GM18505 (cell line): ENCODE measurements around the gene CDC42SE2.
"Not testable (repeated sequence)": the region's sequence is repeated elsewhere in the genome, so short reads cannot be mapped to it uniquely, and the experiment has no call there.

ENCODE experiments used
- ATAC-seq: cut with Tn5 transposase; IDR thresholded peaks from one replicate; pipeline ENCODE4 v1.9.1; 2021; ENCODE audit not compliant: unreplicated experiment
- POLR2A ChIP-seq: IDR thresholded peaks from 4 replicates; pipeline ENCODE4 v1.6.1; 2011; ENCODE audit warnings: borderline replicate concordance; ENCODE audit not compliant: insufficient read depth, insufficient read length; ENCODE audit errors: extremely low read depth

CDC42SE2 gene

DNA sequence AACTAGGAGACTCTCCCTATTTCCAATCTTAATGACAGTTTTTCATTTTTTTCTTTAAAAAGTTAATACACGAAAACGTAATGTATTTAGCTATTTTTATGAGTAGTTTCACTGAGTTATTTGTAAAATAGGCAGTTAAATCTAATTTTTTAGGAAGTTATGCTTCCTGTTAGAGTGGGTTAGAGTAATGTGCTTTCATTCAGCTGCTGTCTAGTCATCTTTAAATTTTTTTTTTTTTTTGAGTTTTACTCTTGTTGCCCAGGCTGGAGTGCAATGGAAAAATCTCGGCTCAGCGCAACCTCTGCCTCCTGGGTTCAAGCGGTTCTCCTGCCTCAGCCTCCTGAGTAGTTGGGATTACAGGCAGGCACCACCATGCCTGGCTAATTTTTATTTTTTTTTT is 34.0 kb downstream of the CDC42SE2 start:
- no peak for ATAC-seq
- TF ChIP-seq POLR2A, result no peak

- ATAC-seq, result no peak
- no peak for TF ChIP-seq POLR2A
These were observed 35.6 kb downstream of the CDC42SE2 start for GRCh38 chr5:131299465-131299864.

- no peak for TF ChIP-seq POLR2A
- no peak for ATAC-seq
These were observed 38.7 kb downstream of the CDC42SE2 start for GRCh38 chr5:131302506-131302905.

GRCh38 chr5:131303537-131303936 is 39.7 kb downstream of the CDC42SE2 start:
- ATAC-seq, result no peak
- no peak for TF ChIP-seq POLR2A

DNA sequence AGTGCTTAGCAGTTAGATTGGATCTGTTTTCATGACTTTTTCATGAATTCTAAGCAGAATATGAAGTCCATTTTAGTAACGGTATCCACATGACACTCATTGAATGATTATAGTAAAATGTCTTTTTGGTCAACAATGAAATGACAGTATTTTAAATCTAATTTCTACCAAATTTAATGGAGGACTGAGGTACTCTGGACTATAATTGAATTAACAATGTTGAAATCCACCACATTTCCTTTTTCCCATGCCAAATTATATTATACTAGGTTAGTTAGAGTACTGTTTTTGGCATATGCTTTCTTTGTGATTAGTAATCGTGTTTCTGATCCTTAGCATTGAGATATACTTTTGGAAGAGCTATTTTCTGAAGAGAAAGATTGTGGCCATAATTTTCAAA is 40.6 kb downstream of the CDC42SE2 start:
- ATAC-seq, result no peak
- TF ChIP-seq POLR2A, result no peak

DNA sequence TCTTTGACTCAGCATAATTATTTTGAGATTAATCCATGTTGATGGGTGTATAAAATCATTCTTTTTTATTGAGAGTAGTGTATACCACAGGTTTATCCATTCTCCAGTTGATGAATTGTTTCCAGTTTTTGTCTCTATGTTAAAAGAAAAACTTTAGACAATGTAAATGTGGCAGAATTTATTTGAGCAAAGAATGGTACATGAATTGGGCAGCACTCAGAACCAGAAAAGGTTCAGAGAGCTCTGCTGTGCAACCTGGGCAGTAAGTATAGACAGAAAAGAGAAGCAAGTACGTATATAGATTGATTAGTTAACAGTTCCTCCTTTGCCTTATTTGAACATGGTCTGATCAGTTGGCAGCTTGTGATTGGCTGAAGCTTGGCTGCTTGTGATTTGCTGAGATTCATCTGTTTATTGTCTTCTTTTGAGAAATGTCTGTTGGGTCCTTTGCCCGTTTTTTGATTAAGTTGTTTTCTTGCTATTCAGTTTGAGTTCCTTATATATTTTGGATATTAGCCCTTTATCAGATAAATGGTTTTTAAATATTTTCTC is 41.4 kb downstream of the CDC42SE2 start:
- no peak for ATAC-seq
- no peak for TF ChIP-seq POLR2A

GRCh38 chr5:131305906-131306305 is 42.1 kb downstream of the CDC42SE2 start:
- no peak for ATAC-seq

GRCh38 chr5:131312235-131312772 is 48.5 kb downstream of the CDC42SE2 start:
- ATAC-seq, result not testable (repeated sequence)

More at GRCh38 chr5:131305906-131306305, 42.1 kb downstream of the CDC42SE2 start:
- TF ChIP-seq POLR2A, result no peak

- TF ChIP-seq POLR2A, result no peak
- ATAC-seq, result no peak
These were observed 52.2 kb downstream of the CDC42SE2 start for GRCh38 chr5:131316026-131316425.

DNA sequence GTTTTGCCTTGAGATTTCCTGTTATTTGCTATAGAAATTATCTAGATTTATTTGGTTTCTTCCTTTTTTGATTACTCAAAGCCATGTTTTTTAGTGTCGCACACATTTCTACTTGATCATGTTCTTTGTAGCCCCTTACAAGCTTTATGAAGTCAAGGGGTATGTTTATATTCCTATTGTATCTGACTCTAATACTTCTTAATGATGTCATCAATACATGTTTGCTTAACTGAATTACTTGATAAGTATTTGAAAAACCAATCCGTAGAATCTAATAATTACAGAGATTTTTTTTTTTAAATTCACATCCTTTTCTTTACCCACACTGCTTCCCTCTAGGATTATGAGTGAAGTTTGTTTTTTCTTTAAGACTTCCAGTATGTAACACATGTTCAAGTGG is 53.0 kb downstream of the CDC42SE2 start:
- no peak for ATAC-seq
- TF ChIP-seq POLR2A, result no peak

GRCh38 chr5:131318455-131318854 is 54.6 kb downstream of the CDC42SE2 start:
- TF ChIP-seq POLR2A, result no peak
- no peak for ATAC-seq

DNA sequence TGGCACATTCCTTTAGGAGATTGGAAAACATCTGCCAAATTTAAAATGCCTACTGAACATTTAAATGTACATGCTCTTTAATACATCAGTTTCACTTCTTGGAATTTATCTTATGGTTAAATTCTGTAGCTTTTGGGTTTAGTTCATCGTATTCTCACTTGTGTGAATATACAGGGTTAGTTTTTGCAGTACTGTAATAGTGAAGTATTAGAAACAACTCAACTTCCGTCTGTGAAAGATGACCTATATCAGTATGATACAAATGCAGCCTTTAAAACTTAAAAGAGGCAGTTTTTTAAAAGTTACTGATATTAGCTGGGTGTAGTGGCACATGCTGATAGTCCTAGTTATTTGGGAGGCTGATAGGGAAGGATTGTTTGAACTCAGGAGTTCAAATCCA is 57.2 kb downstream of the CDC42SE2 start:
- ATAC-seq, result no peak

GRCh38 chr5:131322926-131323325 is 59.1 kb downstream of the CDC42SE2 start:
- ATAC-seq, result no peak
- TF ChIP-seq POLR2A, result no peak

More for the DNA sequence above, 57.2 kb downstream of the CDC42SE2 start:
- no peak for TF ChIP-seq POLR2A

GRCh38 chr5:131323378-131323777 is 59.5 kb downstream of the CDC42SE2 start:
- no peak for TF ChIP-seq POLR2A
- no peak for ATAC-seq

DNA sequence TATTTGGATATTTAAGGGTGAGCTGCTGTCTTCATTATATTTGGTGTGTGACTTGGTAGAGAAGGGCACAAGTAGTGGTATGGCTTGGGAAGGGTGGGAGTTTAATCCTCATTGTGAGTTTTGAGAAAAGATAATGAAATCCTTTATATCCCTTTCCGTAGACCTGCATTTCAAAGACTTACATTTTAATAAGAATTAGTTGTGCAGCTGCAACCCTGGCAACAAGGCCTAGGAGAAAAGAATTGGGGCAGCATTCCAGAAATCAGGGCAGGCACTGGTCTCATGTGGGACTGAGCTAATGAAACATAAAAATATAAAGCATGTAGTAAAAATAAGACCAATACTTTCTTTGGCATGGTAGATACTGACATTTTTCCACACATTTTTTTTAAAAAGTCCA is 60.5 kb downstream of the CDC42SE2 start:
- ATAC-seq, result no peak
- TF ChIP-seq POLR2A, result no peak
